ENCODE data around the gene CTAGE9. TPM values are rescaled to one million over a fixed set of nuclear protein-coding genes. Genes with fewer than 3 reads are reported as not detected.

Gene CTAGE9
- total and polyA plus RNA-seq, 7 experiments from 2014 or later, result not detected

Other genes starting within 250 kb of the CTAGE9 start
- not detected for gene ARG1, start 137.8 kb downstream of the CTAGE9 start, total RNA-seq
- not detected for gene ARG1, start 137.8 kb downstream of the CTAGE9 start, polyA plus RNA-seq
- 10 to 100 TPM; 35.7 to 59.1 (median 55.4) TPM for gene MED23, start 82.8 kb downstream of the CTAGE9 start, total RNA-seq
- 10 to 100 TPM; 11.1 to 16.7 TPM for gene MED23, start 82.8 kb downstream of the CTAGE9 start, polyA plus RNA-seq
- gene ENPP3, start 73.7 kb downstream of the CTAGE9 start, total RNA-seq, result 1 to 10 TPM in 2 of 5 experiments, under 1 TPM in 3; 0.35 to 7.1 (median 0.51) TPM
- under 1 TPM; 0.15 to 0.33 TPM for gene ENPP3, start 73.7 kb downstream of the CTAGE9 start, polyA plus RNA-seq
- gene OR2A4, start 9.6 kb downstream of the CTAGE9 start, total RNA-seq, result not detected
- gene OR2A4, start 9.6 kb downstream of the CTAGE9 start, polyA plus RNA-seq, result not detected
- gene ENPP1, start 97.0 kb upstream of the CTAGE9 start, total RNA-seq, result under 1 TPM in 4 of 5 experiments, not detected in 1; 0.07 to 0.69 (median 0.21) TPM
- not detected for gene ENPP1, start 97.0 kb upstream of the CTAGE9 start, polyA plus RNA-seq
- gene CCN2, start 240.4 kb upstream of the CTAGE9 start, total RNA-seq, result not detected
- gene CCN2, start 240.4 kb upstream of the CTAGE9 start, polyA plus RNA-seq, result not detected

Measured in naive thymus-derived CD4-positive, alpha-beta T cell (primary cell).